ENCODE data around the gene ACHE.
"Not testable (repeated sequence)": the region's sequence is repeated elsewhere in the genome, so short reads cannot be mapped to it uniquely, and the experiment has no call there.

Gene ACHE

DNA sequence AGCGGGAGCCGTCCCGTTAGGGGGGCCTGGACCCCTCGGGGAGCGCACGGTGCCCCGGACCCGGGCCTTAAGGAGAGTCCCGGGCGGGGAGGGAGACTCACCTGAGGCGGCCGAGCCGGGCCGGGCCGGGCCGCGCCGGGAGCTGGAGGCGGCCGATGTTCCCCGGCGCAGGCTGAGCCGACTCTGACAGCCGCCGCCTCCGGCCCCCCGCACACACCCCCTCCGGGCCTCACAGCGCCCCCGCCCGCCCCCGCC is at the start of gene ACHE:
TSS of gene ACHE (minus strand) at position 188 of the 255 bp plus-strand sequence. CDS start 1,656 bp downstream, outside the sequence.
- no peak for DNase-seq

DNA sequence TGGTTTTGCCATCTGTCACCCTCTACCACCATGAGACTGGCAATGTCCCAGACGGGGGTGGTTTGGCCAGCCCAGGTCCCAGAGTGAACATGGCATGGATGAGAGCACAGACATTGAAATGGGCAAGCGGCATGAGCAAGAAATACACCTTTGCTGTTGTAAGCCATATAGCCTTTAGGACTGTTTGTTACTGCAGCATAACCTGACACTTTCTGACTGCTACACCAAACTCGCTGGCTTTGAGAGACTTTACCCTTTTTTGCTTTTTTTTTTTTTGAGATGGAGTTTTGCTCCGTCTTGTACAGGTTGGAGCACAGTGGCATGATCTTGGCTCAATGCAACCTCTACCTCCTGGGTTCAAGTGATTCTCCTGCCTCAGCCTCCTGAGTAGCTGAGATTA is 48.5 kb upstream of the ACHE start:
- DNase-seq, result no peak

DNA sequence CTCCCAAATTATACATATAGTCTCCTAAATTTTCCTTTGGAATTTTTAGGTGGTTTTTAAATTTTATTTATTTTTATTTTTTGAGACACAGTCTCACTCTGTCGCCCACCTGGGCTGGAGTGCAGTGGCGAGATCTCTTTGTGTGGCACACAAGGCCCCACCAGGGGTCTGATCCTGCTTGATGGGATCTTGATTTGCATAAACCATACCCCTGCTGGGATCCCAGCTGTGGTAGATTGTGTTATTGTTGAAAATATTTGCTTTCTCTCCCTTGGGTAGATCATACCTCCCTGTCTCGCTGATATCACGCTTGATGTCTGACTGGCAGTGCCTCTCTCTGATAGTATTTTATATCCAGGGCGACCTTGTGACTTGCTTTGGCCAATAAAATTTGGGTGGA is 48.0 kb upstream of the ACHE start:
- no peak for DNase-seq

DNA sequence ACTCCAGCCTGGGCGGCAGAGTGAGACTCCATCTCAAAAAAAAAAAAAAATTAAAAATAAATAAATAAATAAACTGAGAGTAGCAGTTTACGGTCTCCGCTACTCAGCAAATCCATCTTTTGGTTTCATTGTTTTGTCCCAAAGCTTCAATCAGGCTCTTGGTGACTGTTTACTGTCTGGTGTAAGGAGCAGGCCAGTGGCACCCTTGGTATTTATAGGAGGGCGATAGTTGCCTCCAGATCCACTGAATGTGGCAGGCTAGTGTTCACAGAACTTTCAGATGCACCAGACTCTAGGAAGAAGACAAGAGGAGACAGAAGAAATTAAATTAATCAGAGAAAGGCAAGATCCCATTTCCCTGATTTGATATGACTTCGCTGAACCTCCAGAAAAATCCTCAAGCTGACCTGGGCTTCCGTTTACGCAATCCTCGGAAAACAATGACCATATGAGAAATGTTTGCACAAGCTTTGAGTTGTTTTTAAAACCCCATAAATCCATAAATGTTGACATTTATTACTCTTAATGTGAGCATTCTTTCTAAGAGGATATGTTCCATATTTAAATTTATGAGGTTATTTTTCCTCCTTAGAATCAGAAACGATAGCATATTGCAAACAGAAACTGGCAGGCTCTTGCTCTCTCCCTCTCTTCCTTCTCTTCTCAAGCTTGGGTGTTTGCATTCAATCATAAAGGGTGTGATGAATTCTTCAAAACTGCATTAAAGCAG is 46.5 kb upstream of the ACHE start:
- no peak for DNase-seq

DNA sequence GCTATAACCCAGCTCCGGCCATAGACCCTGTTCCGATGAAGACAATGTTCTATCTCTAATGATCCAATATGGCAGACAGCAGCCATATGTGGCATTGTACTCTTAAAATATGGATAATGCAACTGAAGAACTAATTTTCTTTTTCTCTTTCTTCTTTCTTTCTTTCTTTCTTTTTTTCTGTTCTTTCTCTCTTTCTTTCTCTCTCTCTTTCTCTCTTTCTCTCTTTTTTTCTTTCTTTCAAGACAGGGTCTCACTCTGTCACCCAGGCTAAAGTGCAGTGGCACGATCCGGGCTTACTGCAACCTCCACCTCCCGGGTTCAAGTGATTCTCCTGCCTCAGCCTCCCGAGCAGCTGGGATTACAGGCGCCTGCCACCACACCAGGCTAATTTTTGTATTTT is 40.5 kb upstream of the ACHE start:
- not testable (repeated sequence) for DNase-seq

DNA sequence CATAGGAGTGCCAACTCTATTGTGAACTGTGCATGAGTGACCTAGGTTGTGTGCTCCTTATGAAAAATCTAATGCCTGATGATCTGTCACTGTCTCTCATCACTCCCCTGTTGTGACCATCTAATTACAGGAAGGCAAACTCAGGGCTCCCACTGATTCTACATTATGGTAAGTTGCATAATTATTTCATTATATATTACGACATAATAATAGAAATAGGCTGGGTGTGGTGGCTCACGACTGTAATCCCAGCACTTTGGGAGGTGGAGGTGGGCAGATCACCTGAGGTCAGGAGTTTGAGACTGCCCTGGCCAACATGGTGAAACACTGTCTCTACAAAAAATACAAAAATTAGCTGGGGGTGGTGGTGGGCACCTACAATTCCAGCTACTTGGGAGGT is 39.7 kb upstream of the ACHE start:
- DNase-seq, result not testable (repeated sequence)

DNA sequence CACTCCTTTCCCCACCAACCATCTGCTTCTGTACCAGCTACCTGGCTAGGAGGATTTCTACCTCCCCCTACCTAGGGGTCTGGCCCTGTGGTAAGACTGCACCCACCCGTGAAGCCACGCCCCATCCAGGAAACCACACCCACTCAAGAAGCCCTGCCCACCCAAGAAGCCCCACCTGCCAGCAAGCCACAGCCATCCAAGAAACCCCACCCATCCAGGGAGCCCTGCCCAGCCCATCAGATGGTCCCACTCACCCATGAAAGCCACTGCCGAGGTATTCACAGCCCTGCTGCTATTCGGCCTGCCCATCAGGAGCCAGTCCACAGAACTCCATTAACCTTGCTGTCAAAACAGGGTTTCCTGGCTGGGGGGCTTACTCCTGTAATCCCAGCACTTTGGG is 38.0 kb upstream of the ACHE start:
- no peak for DNase-seq

DNA sequence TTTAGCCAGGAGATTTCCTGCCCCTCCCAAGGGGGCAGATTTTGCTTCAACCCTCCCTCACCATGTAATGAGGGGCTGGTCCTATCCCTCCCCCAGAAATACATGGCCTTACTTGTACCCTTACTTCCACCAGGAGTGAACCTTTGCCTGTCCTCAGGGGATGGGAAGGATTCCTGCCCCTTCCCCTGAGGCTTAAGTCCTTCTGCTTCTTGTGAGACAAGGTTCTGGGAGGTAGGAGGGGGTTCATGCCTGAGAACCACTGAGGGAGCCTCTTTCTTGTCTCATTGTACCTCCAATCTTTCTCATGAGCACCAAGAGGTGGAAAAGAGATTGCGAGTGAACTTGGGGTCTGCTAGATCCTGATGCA is 34.1 kb upstream of the ACHE start:
- no peak for DNase-seq

DNA sequence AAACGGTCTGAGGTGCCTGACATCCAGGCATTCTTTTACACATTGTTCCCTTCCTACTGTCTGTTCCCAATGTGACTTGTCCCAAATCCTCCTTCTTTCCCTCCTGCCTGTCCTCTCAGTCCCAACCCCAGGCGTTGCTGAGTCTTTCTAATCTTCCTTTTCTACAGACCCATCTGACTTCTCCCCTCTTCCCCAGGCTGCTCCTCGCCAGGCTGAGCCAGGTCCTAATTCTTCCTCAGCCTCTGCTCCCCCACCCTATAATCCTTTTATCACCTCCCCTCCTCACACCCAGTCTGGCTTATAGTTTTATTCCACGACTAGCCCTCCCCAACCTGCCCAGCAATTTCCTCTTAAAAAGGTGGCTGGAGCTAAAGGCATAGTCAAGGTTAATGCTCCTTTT is 27.9 kb upstream of the ACHE start:
- DNase-seq, result not testable (repeated sequence)

DNA sequence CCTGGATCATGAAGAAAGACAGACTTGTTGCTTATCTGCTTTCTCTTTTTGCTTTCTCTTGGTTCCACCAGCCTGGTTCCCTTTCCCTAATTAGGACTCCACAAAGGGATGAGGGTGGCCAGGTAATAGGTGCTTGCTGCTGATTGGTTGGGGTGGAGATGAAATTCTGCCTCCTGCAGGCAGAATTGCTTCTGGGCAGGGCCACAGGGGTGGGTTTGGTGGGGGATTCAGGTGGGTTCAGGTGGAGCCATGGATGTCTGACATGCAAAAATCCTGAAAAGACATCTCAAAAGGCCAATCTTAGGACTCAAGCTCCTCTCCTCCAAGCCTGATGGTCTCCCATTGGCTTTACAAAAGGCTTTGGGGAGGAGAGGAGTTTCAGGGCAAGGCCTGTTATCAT is 25.4 kb upstream of the ACHE start:
- DNase-seq, result no peak

DNA sequence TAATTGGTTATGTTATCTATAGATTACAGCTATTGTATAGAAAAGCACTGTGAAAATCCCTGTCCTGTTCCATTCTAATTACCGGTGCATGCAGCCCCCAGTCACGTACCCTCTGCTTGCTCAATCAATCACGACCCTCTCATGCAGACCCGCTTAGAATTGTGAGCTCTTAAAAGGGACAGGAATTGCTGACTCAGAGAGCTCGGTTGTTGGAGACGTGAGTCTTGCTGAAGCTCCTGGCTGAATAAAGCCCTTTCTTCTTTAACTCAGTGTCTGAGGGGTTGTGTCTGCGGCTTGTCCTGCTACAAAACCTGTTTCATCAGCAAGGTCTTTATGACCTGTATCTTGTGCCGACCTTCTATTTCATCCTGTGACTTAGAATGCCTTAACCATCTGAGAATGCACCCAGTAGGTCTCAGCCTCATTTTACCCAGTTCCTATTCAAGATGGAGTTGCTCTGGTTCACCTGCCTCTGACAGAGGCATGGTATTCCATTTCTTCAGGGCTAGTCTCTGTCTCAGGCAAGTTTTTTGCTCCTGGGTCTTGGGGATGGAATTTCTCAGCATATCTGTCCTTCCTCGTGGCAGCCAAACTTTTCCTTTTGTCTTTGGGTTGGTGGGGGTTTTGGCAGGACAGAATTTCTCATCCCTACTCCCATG is 24.2 kb upstream of the ACHE start:
- not testable (repeated sequence) for DNase-seq

DNA sequence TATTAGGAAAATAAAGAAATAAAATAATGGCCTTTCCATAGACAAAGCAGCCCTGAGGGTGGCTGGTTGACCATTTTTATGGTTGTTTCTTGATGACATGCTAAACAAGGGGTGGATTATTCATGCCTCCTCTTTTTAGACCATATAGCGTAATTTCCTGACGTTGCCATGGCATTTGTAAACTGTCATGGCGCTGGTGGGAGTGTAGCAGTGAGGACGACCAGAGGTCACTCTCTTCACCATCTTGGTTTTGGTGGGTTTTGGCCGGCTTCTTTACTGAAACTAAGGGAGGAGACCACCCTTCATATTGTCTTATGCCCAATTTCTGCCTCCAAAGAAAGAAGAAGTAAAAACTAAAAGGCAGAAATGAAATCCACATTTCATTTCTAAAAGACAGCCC is 23.6 kb upstream of the ACHE start:
- not testable (repeated sequence) for DNase-seq

DNA sequence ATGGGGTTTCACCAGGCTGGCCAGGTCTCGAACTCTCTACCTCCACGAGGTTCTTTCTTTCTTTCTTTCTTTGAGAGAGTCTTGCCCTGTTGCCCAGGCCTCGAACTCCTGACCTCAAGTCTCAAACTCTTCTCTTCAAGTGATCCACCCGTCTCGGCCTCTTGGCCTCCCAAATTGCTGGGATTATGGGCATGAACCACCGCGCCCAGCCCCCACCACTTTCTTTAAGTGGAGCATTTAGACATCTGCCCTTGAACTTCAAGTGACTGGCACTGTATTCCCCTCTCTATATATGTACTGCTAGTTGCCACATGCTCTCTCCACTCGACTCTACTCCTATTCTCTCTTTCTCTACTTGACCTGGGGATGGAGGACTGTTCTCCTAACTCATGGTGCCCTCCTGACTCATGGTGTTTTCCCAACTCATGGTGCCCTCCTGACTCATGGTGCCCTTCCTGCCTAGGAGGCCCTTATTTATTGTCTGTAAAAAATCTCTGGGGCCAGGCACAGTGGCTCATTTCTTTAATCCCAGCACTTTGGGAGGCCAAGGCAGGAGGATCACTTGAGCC is 19.3 kb upstream of the ACHE start:
- DNase-seq, result peak; percentile 49

DNA sequence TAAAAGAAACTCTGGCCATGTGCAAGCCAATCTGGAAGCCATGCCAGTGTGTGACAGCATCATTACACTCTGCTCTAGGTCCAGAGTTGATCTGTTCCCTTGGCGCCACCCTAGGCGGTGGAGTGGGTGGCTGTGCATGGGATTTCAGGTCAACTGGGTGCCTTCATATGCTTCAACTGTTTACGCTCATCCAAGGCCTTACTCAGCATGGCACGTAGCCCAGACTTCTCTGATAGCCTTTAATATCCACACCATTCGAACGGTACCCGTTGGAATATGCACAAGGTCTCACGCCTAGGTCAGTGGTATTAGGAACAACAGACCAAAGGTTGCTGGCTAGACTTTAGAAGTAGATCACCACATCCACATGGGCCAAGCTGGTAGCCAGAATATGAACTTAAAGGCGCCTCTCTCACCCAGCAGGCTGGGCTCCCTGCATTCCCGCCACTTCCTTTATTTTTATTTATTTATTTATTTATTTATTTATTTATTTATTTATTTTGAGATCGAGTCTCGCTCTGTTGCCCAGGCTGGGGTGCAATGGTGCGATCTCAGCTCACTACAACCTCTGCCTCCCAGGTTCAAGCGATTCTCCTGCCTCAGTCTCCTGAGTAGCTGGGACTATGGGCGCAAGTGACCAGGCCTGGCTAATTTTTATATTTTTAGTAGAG is 18.7 kb upstream of the ACHE start:
- DNase-seq, result no peak

DNA sequence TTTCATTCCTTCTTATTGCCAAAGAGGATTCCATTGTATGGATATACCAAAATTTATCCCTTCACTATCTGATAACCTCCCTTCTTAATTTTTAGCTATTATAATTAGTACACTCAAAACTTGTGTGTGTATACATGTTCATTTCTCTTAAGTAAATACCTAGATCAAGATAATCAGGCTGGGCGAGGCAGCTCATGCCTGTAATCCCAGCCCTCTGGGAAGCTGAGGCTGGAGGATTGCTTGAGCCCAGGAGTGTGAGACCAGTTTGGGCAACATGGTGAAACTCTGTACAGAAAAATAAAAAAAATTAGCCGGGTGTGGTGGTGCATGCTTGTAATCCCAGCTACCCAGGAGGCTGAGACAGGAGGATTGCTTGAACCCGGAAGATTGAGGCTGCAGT is 15.8 kb upstream of the ACHE start:
- DNase-seq, result no peak

DNA sequence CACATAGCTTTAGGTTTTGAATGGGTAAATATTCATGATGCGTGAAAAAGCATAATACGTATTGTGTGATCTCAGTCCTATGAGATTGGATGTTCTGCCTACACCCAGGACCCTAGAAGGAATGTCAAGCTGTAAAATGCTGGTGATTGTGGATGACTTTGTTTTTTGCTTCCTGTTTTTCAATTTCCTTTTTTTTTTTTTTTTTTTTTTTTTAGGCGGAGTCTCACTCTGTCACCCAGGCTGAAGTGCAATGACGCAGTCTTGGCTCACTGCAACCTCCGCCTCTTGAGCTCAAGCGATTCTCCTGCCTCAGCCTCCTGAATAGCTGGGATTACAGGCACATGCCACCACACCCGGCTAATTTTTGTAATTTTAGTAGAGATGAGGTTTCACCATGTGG is 14.8 kb upstream of the ACHE start:
- peak; percentile 43 for DNase-seq

DNA sequence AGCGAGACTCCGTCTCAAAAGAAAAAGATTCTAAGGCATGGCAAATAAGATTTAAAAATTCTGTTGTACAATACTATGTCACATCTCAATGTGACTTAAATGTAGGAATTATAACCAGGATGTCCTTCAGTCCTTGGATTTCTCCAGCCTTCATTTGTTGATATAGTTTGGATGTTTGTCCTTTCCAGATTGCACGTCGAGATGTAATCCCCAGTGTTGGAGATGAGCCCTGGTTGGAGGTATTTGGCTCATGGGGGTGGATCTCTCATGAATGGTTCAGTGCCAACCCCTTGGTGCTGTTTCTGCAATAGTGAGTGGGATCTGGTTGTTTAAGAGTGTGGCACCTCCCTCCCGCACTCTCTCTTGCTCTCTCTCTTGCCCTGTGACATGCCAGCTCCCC is 12.8 kb upstream of the ACHE start:
- DNase-seq, result no peak

DNA sequence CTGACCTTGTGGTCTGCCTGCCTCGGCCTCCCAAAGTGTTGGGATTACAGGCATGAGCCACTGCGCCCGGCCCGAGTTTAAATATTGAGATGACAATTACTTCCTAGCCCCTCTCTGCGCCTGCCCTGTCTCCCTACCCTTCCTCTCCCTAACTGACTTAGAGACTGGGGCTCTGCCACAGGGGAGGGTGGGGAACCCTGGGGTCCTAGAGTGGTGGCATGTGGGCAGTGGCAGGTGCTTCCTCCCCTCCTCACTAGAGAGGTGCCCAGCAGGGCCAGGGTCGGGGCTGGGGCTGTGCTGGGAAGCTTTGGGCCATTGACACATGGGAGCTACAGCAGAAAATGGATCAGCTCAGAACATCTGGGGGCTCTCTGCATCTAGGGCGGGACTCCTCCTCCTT is 7.0 kb upstream of the ACHE start:
- DNase-seq, result no peak

DNA sequence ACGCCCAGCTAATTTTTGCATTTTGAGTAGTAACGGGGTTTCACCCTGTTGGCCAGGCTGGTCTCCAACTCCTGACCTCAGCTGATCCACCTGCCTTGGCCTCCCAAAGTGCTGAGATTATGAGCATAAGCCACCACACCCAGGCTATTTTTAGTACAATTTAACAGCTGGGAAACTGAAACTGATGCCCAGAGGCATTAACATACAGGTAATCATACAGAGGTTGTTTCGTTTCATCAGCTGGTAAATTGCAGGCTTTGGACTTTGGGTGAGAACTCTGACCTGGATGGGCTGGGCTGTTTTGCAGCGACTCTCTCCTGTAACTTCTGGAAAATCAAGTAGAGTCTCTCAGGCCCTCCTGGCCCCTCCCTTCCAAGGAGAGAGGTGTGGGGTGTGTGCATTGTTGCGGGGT is 6.2 kb upstream of the ACHE start:
- DNase-seq, result no peak

DNA sequence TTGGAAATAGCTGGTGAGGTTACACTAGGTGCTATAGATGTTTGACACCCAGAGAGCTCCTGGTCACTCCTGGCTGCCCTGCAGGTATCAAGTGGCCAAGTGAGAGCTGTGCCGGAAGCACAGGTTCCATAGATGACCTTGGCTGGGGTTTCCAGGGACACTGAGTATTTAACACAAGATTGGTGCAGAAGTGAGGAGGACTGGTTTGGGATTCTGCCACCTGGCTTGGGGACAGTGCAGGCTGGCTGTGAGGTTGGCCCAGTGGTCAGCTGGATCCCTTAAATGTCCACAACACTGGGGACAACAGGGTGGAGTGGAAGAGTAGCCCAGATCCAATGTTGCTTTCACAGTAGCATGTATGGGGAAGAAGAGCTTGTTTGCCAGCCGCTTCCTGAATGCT is 5.3 kb upstream of the ACHE start:
- DNase-seq, result no peak

DNA sequence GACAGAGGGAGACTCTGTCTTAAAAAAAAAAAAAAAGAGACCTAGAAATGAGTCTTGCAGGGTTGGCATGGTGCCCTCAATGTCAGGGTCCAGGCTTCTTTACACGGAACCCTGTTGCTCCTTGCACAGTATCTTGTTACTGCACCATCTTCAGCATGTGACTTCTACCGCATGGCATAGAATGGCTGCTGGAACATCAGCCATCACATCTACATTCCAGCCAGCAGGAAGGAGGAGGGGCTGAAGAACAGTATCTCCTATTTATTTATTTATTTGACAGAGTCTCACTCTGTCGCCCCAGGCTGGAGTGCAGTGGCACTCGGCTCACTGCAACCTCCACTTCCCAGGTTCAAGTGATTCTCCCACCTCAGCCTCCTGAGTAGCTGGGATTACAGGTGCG is 3.7 kb upstream of the ACHE start:
- no peak for DNase-seq

DNA sequence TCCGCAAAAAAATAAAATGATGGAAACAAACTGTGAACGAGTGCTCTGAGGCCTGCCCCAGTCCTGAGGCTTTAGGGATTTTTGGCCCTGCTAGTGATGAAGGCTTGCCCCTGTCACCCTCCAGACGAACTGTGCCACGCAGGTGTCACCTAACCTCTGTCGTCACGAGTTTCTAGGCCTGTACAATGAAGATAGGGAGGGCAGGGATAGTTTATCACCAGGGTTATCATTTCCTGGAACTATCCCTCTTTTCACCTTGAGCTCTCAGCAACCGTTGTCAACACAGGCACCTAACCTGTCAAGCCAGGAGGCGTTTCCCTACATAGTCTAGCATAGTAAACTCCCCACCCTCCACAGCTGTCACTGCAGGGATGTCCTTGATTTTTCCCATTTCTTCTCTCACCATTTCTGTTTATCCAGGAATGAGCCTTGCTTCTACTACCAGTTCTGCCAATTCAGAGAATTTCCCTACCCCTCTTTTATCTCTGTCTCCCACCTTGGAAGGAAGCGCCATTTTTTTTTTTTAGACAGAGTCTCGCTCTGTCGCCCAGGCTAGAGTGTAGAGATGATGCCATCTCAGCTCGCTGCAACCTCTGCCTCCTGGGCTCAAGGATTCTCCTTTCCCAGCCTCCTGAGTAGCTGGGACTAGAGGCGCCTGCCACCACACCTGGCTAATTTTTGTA is 2.2 kb upstream of the ACHE start:
- DNase-seq, result no peak

DNA sequence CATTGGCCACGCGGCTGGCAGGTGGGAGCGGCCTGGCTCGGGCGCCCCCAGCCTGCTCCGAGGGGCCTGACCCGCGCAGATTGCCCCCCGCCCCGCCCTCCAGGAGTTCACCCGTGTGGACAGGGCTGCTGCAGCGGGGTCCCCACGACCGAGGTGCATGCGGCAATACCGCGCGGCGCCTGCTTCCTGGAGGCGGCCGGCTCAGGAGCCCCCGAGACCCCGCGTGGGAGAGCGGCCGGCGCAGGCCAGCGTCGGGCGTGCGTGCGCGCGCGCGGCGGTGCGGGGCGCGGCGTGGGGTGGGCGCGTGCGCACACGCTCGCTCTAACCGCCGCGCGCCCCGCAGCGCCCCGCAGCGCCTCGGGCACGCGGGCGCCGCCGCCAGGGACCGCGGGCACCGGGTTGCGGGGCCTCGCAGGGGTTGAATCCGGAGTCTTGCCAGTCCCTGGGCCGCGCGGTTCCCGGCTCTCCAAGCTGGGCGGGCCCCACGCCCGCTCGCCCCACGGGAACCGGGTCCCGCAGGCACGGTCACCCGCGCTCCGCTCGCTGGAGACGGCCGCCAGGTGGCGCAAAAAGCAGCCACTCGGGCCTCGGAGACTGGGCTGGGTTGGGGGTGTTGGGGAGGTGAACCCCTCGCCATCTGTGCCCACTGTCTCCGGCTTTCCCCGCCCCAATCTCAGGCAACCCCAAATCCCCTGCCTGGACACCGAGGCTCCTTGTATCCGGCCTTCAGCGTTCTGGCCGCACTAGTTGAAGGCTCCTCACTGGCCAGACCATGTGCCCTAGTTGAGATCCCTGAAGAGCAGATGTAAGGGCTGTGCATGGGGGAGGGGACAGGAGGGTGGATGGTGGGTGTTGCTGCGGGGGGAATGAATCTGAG is 1.3 kb upstream of the ACHE start:
- DNase-seq, result peak; percentile 53
